Thoracic aorta (tissue), 2 donors: ENCODE data around the gene GNL2. TPM values are rescaled to one million over a fixed set of nuclear protein-coding genes. Genes with fewer than 3 reads are reported as not detected.
"Not testable (repeated sequence)": the region's sequence is repeated elsewhere in the genome, so short reads cannot be mapped to it uniquely, and the experiment has no call there.

ENCODE experiments used
- ATAC-seq: fragments of 150-250 bp; one replicate; pipeline ENCODE4 v1.8.0; 2017; ENCODE audit warnings: low read depth; ENCODE audit not compliant: insufficient number of reproducible peaks, low FRiP score
- DNase-seq: peaks from one replicate; pipeline ENCODE4 v3.0.0-alpha.2; 2020; ENCODE audit warnings: low spot score
- H3K27ac ChIP-seq, 2 donors: fragments of 200-600 bp; sonication (generic); 1 replicate in 1 of 2; 2 replicates in 1 of 2; pipeline ENCODE4 v1.5.1; 2016; ENCODE audit warnings: mild to moderate bottlenecking in 2 of 2, moderate library complexity in 2 of 2
- H3K27me3 ChIP-seq: fragments of 200-600 bp; sonication (generic); replicated peaks from 2 replicates; pipeline ENCODE4 v1.6.0; 2016; ENCODE audit warnings: mild to moderate bottlenecking; ENCODE audit not compliant: insufficient read depth
- H3K36me3 ChIP-seq: fragments of 200-600 bp; sonication (generic); one replicate; pipeline ENCODE4 v1.5.1; 2016
- H3K4me1 ChIP-seq, 2 donors: fragments of 200-600 bp; sonication (generic); 1 replicate in 1 of 2; 2 replicates in 1 of 2; pipeline versions ENCODE4 v1.5.1 to v1.6.0; 2016; ENCODE audit warnings: low read depth in 2 of 2, mild to moderate bottlenecking in 1 of 2; ENCODE audit not compliant: control insufficient read depth in 1 of 2
- H3K4me3 ChIP-seq: fragments of 200-600 bp; sonication (generic); 2 replicates; pipeline ENCODE4 v1.5.1; 2016; ENCODE audit warnings: mild to moderate bottlenecking
- H3K9me3 ChIP-seq: fragments of 200-600 bp; sonication (generic); 2 replicates; pipeline ENCODE4 v1.5.1; 2016
- total RNA-seq, 2 donors: library from RNA; depleted of rRNA; stranded (reverse); fragments of >200 nt; gene quantifications; one replicate each; pipeline versions ENCODE4 v1.1.0 to v1.2.3, GENCODE V29; 2016
- TF ChIP-seq, protein P1 (sequence below): fragments of 200-600 bp; sonication (generic); IDR thresholded peaks from one replicate; pipeline ENCODE4 v1.5.1; 2019; ENCODE audit warnings: antibody characterized with exemption

Gene GNL2
- total RNA-seq, 2 donors from 2014 or later: 37.0 to 53.6 TPM

DNA sequence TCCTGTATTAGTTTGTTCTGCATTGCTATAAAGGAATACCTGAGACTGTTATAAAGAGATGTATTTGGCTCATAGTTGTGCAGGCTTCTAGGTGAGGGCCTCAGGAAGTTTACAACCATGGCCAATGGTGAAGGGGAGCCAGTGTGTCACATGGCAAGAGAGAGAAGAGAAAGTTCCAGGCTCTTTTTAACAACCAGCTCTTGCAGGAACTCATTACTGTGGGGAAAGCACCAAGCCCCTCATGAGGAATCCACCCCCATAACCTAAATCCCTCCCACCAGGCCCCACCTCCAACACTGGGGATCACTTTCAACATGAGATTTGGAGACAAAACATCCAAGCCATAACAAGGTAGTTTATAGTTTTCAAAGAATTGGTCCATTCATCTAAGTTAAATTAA lies 76.1 kb downstream of the GNL2 start:
- H3K27me3 ChIP-seq: no peaks in the 10 kb centered on the region
- no peak for ATAC-seq

DNA sequence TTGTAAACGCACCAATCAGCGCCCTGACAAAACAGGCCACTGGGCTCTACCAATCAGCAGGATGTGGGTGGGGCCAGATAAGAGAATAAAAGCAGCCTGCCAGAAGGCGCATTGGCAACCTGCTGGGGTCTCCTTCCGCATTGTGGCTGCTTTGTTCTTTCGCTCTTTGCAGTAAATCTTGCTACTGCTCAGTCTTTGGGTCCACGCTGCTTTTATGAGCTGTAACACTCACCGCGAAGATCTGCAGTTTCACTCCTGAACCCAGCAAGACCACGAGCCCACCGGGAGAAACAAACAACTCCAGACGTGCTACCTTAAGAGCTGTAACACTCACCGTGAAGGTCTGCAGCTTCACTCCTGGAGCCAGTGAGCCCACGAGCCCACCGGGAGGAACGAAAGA lies 76.8 kb downstream of the GNL2 start:
- H3K27me3 ChIP-seq, H3K36me3 ChIP-seq, H3K27ac ChIP-seq, ATAC-seq, H3K4me3 ChIP-seq, H3K4me1 ChIP-seq, DNase-seq, H3K9me3 ChIP-seq: not testable (repeated sequence)

More for the DNA sequence above, 76.1 kb downstream of the GNL2 start:
- H3K27ac ChIP-seq: no peak overlapping the region
- TF ChIP-seq, protein P1, sequence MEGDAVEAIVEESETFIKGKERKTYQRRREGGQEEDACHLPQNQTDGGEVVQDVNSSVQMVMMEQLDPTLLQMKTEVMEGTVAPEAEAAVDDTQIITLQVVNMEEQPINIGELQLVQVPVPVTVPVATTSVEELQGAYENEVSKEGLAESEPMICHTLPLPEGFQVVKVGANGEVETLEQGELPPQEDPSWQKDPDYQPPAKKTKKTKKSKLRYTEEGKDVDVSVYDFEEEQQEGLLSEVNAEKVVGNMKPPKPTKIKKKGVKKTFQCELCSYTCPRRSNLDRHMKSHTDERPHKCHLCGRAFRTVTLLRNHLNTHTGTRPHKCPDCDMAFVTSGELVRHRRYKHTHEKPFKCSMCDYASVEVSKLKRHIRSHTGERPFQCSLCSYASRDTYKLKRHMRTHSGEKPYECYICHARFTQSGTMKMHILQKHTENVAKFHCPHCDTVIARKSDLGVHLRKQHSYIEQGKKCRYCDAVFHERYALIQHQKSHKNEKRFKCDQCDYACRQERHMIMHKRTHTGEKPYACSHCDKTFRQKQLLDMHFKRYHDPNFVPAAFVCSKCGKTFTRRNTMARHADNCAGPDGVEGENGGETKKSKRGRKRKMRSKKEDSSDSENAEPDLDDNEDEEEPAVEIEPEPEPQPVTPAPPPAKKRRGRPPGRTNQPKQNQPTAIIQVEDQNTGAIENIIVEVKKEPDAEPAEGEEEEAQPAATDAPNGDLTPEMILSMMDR: no peak
- H3K4me3 ChIP-seq: no peak overlapping the region
- DNase-seq: no peak
- peaks cover 0 to 8% of the 10 kb centered on the region in 2 donors for H3K4me1 ChIP-seq
- H3K9me3 ChIP-seq: no peaks in the 10 kb centered on the region
- no peaks in the 10 kb centered on the region for H3K36me3 ChIP-seq

DNA sequence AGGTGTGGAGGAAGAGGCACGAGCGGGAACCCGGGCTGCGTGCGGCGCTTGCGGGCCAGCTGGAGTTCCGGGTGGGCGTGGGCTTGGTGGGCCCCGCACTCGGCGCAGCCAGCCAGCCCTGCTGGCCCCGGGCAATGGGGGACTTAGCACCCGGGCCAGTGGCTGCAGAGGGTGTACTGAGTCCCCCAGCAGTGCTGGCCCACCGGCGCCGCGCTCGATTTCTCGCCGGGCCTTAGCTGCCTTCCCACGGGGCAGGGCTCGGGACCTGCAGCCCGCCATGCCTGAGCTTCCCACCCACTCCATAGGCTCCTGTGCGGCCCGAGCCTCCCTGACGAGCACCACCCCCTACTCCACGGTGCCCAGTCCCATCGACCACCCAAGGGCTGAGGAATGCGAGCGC lies 77.5 kb downstream of the GNL2 start:
- H3K27ac ChIP-seq, H3K4me3 ChIP-seq, H3K27me3 ChIP-seq, ATAC-seq, H3K36me3 ChIP-seq, H3K9me3 ChIP-seq, DNase-seq: not testable (repeated sequence)
- H3K4me1 ChIP-seq: peaks cover 6 to 14% of the 10 kb centered on the region in 2 donors

DNA sequence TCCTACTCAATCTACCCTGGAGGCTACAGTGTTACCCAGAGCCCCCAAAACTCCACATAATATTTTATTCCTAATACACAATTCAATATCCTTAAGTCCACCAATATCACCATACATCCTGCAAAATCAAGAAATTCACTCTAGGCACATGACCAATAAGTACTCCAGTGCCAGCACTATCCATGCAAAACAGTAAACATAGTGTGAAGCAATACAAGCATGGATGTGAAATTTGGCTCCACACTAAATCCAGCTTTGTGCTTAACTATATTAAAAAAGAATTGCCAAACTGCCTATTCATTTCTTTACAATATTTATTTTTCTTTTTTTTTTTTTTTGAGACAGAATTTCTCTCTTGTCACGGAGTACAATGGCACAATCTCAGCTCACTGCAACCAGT lies 78.2 kb downstream of the GNL2 start:
- Histone ChIP-seq H3K27me3 (no peaks in the 10 kb centered on the region), H3K9me3 (no peaks in the 10 kb centered on the region), H3K4me3 (no peak overlapping the region), H3K27ac (no peak overlapping the region), H3K4me1 (peaks cover 8 to 21% of the 10 kb centered on the region in 2 donors), H3K36me3 (peaks cover 3% of the 10 kb centered on the region)
- DNase-seq (no peak), ATAC-seq (no peak)
- TF ChIP-seq, protein P1: no peak

Other genes starting within 250 kb of the GNL2 start
- 10 to 100 TPM; 22.1 to 32.4 TPM for gene ZC3H12A, start 121.4 kb downstream of the GNL2 start, total RNA-seq
- gene MEAF6, start 81.2 kb downstream of the GNL2 start, total RNA-seq: 10 to 100 TPM; 43.9 to 68.8 TPM
- 10 to 100 TPM; 12.3 to 26.2 TPM for gene SNIP1, start 41.6 kb downstream of the GNL2 start, total RNA-seq
- gene DNALI1, start 39.0 kb downstream of the GNL2 start, total RNA-seq: 1 to 10 TPM; 2.6 to 6.5 TPM
- gene RSPO1, start 39.0 kb upstream of the GNL2 start, total RNA-seq: under 1 TPM; 0.42 to 0.95 TPM
- gene CDCA8, start 96.6 kb upstream of the GNL2 start, total RNA-seq: under 1 TPM; 0.27 to 0.35 TPM
- gene EPHA10, start 169.2 kb upstream of the GNL2 start, total RNA-seq: not detected
- gene MANEAL, start 197.9 kb upstream of the GNL2 start, total RNA-seq: 1 to 10 TPM; 1.8 TPM
- 10 to 100 TPM; 33.9 to 96.0 TPM for gene C1orf122, start 211.9 kb upstream of the GNL2 start, total RNA-seq
- gene YRDC, start 212.3 kb upstream of the GNL2 start, total RNA-seq: 1 to 10 TPM; 8.7 to 9.7 TPM